HepG2 (cell line): ENCODE data around the gene NDRG3. TPM values are rescaled to one million over a fixed set of nuclear protein-coding genes. Genes with fewer than 3 reads are reported as not detected.

Experiments
- AHDC1 ChIP-seq: sonication (generic); formaldehyde crosslinking; IDR thresholded peaks from 2 replicates; pipeline ENCODE4 v1.5.1; 2020; ENCODE audit warnings: mild to moderate bottlenecking, missing genetic modification reagents, borderline replicate concordance
- AHR ChIP-seq: IDR thresholded peaks from 2 replicates; pipeline ENCODE4 v1.6.1; 2018; ENCODE audit warnings: missing genetic modification reagents, missing compliant biosample characterization
- CHD4 ChIP-seq: fragments of 200-600 bp; sonication (generic); IDR thresholded peaks from 2 replicates; pipeline ENCODE4 v1.7.0; 2017; ENCODE audit warnings: mild to moderate bottlenecking, low read length, borderline replicate concordance
- FOXK1 ChIP-seq: sonication (generic); formaldehyde crosslinking; IDR thresholded peaks from 2 replicates; pipeline ENCODE4 v1.4.0; 2020; ENCODE audit warnings: low read depth, missing genetic modification reagents, borderline replicate concordance
- MAZ ChIP-seq, 2 experiments: sonication (generic) in 1 of 2; formaldehyde crosslinking in 1 of 2; IDR thresholded peaks; 2 replicates each; pipeline versions ENCODE4 v1.5.0 to v1.6.1; 2012 to 2020; ENCODE audit warnings: low read depth in 2 of 2, mild to moderate bottlenecking in 2 of 2, borderline replicate concordance in 1 of 2, improper control_type of control experiment in 1 of 2, low read length in 1 of 2, missing genetic modification reagents in 1 of 2, moderate library complexity in 1 of 2
- PAWR ChIP-seq: sonication (generic); formaldehyde crosslinking; IDR thresholded peaks from 2 replicates; pipeline ENCODE4 v1.4.0; 2020; ENCODE audit warnings: missing genetic modification reagents, mild to moderate bottlenecking, borderline replicate concordance
- TEF ChIP-seq: sonication (generic); formaldehyde crosslinking; IDR thresholded peaks from 2 replicates; pipeline ENCODE4 v1.5.0; 2020; ENCODE audit warnings: missing genetic modification reagents
- polyA plus RNA-seq, 8 experiments: library from polyadenylated mRNA; depleted of rRNA in 3 of 8; stranded (reverse) in 7 of 8; unstranded in 1 of 8; fragments of >200 nt; fragmentation: Illumina TruSeq in 4 of 8; extraction: Trizol in 4 of 8; gene quantifications; 2 replicates each; pipeline versions ENCODE4 v1.2.1 to v1.2.3, GENCODE V29; 2011 to 2016; ENCODE audit warnings: low read depth in 4 of 8, missing spikeins in 1 of 8, mixed read lengths in 1 of 8; ENCODE audit not compliant: insufficient read depth in 1 of 8
- total RNA-seq, 5 experiments: library from RNA; depleted of rRNA; stranded (reverse); fragments of >200 nt; fragmentation: Illumina TruSeq; extraction: Trizol; gene quantifications; 2 replicates each; pipeline ENCODE4 v1.2.3, GENCODE V29; 2016; ENCODE audit warnings: low read depth in 1 of 5
- TF ChIP-seq, protein P1 (sequence below), 2 experiments: fragments of 450-650 bp in 1 of 2; sonication (generic) in 1 of 2; formaldehyde crosslinking in 1 of 2; IDR thresholded peaks; 2 replicates each; pipeline versions ENCODE4 v1.6.1 to v1.8.0; 2016 to 2022; ENCODE audit warnings: antibody characterized with exemption in 1 of 2, mild to moderate bottlenecking in 1 of 2, missing genetic modification reagents in 1 of 2
- TF ChIP-seq, protein P2 (sequence below): sonication (generic); formaldehyde crosslinking; IDR thresholded peaks from 2 replicates; pipeline ENCODE4 v1.4.0; 2020; ENCODE audit warnings: missing genetic modification reagents

Gene NDRG3
- total and polyA plus RNA-seq, 2 of the 13 experiments (the other 11 are each of a cell fraction or from before 2014, with no cell fraction given) = 36.0 to 40.5 TPM

DNA sequence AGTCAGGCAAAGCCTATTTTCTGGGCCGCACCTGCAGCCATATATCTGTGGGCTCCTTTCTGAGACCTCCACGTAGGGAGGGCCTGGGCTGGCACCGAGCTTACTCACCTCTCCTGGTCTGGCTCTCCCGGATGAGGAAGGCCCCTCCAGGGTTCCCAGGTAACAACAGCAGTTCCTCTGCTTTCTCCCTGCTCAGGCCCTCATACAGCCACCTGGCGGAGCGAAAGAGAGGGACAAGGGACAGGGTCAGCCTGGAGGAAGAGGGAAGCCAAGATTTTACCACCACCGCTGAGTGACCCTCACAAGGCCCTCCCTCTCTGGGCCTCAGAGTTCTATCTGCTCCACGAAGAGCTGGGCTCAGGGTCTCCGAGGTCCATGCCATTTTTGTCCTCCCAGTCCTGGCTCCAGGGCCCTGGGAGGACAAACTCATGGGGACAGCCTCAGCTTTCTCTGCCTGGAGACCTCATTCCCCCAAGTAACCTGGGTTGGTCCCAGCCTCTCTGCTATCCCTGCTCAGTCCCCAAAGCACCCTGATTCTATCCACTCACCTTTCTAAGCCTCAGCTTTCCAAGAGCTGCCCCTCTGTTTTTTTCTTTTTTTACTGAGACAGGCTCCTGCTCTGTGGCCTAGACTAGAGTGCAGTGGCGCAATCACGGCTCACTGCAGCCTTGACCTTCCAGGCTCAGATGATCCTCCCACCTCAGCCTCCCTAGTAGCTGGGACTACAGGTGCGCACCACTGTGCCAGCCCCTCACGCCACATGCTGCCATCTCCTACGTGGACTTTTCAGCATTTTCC, 113.2 kb downstream of the NDRG3 start (continued):
- TF ChIP-seq, protein P1, sequence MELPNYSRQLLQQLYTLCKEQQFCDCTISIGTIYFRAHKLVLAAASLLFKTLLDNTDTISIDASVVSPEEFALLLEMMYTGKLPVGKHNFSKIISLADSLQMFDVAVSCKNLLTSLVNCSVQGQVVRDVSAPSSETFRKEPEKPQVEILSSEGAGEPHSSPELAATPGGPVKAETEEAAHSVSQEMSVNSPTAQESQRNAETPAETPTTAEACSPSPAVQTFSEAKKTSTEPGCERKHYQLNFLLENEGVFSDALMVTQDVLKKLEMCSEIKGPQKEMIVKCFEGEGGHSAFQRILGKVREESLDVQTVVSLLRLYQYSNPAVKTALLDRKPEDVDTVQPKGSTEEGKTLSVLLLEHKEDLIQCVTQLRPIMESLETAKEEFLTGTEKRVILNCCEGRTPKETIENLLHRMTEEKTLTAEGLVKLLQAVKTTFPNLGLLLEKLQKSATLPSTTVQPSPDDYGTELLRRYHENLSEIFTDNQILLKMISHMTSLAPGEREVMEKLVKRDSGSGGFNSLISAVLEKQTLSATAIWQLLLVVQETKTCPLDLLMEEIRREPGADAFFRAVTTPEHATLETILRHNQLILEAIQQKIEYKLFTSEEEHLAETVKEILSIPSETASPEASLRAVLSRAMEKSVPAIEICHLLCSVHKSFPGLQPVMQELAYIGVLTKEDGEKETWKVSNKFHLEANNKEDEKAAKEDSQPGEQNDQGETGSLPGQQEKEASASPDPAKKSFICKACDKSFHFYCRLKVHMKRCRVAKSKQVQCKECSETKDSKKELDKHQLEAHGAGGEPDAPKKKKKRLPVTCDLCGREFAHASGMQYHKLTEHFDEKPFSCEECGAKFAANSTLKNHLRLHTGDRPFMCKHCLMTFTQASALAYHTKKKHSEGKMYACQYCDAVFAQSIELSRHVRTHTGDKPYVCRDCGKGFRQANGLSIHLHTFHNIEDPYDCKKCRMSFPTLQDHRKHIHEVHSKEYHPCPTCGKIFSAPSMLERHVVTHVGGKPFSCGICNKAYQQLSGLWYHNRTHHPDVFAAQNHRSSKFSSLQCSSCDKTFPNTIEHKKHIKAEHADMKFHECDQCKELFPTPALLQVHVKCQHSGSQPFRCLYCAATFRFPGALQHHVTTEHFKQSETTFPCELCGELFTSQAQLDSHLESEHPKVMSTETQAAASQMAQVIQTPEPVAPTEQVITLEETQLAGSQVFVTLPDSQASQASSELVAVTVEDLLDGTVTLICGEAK (IDR thresholded peaks at IDR 0.05) = no peak
- TF ChIP-seq, protein P1 (CRISPR knock-in tag; IDR thresholded peaks at IDR 0.05) = no peak; the same call in 1 of the 2 replicates
- TF ChIP-seq TEF (CRISPR knock-in tag) (no peak), CHD4 (peak; percentile 56), PAWR (CRISPR knock-in tag) (no peak), AHDC1 (no peak), AHR (CRISPR knock-in tag) (no peak), MAZ (IDR thresholded peaks at IDR 0.05; ENCODE audit: borderline replicate concordance, low read depth, low read length) (no peak), MAZ (CRISPR knock-in tag; IDR thresholded peaks at IDR 0.05; ENCODE audit: low read depth) (peak; percentile 52), FOXK1 (CRISPR knock-in tag) (peak; percentile 28; the same call in 1 of the 2 replicates)
- TF ChIP-seq, protein P2, sequence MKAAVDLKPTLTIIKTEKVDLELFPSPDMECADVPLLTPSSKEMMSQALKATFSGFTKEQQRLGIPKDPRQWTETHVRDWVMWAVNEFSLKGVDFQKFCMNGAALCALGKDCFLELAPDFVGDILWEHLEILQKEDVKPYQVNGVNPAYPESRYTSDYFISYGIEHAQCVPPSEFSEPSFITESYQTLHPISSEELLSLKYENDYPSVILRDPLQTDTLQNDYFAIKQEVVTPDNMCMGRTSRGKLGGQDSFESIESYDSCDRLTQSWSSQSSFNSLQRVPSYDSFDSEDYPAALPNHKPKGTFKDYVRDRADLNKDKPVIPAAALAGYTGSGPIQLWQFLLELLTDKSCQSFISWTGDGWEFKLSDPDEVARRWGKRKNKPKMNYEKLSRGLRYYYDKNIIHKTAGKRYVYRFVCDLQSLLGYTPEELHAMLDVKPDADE = no peak
